Measurements from ENCODE around the gene TTLL1. TPM values are rescaled to one million over a fixed set of nuclear protein-coding genes. Genes with fewer than 3 reads are reported as not detected.

The TTLL1 gene
- total and polyA plus RNA-seq, 2 donors (not counting 3 experiments of a cell fraction or from before 2014, with no cell fraction given): 9.0 to 17.0 TPM

- Histone ChIP-seq H3K27ac (ENCODE audit: insufficient read depth, low read depth, low read length) (no peak overlapping the region), H3K4me1 (ENCODE audit: control insufficient read depth, extremely low read depth, insufficient read depth, low read length) (no peaks in the 10 kb centered on the region), H4K20me1 (replicated peaks; ENCODE audit: control insufficient read depth, extremely low read depth, insufficient read depth, low read length) (no peaks in the 10 kb centered on the region), H3K4me2 (ENCODE audit: insufficient read depth, low read length) (no peak overlapping the region), H3K9me3 (replicated peaks; ENCODE audit: control insufficient read depth, insufficient read depth, low read length) (no peaks in the 10 kb centered on the region), H2AFZ (ENCODE audit: low read depth, low read length) (no peak overlapping the region), H3K36me3 (ENCODE audit: control insufficient read depth in 2 of 2, extremely low read depth in 1 of 2, insufficient read depth in 2 of 2, low read length in 2 of 2) (no peaks in the 10 kb centered on the region), H3K27me3 (ENCODE audit: control insufficient read depth in 2 of 2, insufficient read depth in 2 of 2, low read length in 2 of 2) (no peaks in the 10 kb centered on the region), H3K4me3 (replicated peaks in 1 of 3; ENCODE audit: insufficient read depth in 1 of 3, low read depth in 1 of 3, low read length in 3 of 3) (no peak overlapping the region), H3K9me1 (replicated peaks; ENCODE audit: control insufficient read depth, extremely low read depth, insufficient read depth, low read length) (no peaks in the 10 kb centered on the region), H3K9ac (replicated peaks; ENCODE audit: extremely low read depth, insufficient read depth, low read length) (no peak overlapping the region), H3K79me2 (ENCODE audit: control insufficient read depth, insufficient read depth, low read length) (no peaks in the 10 kb centered on the region)
- DNase-seq (ENCODE audit: low read depth, low spot score) (no peak), FAIRE-seq (no peak)
- POLR2A ChIA-PET: no interaction called here
- CTCF ChIA-PET: interaction anchor here (0.9 to 2.3 kb wide), 5 partner anchors 9 to 183 kb away, joined by 3 to 10 read pairs (median 3); no protein-coding TSS in a partner anchor
- dilution Hi-C loops (cut with MboI; ENCODE audit: extremely low pct_ligation_motif_present, low sequenced_read_pairs): no loop called here
- intact Hi-C loops (cut with micrococcal nuclease): no loop called here
- TF ChIP-seq FOS (IDR thresholded peaks at IDR 0.05; ENCODE audit: borderline replicate concordance, insufficient read depth, low read length) (no peak), JUN (IDR thresholded peaks at IDR 0.05; ENCODE audit: borderline replicate concordance, insufficient read depth, insufficient read length, low read depth) (no peak), EZH2 (IDR thresholded peaks at IDR 0.05; ENCODE audit: borderline replicate concordance, low read depth, low read length, severe bottlenecking) (no peak), MAX (IDR thresholded peaks at IDR 0.05; ENCODE audit: insufficient read depth, insufficient read length) (no peak), GATA2 (IDR thresholded peaks at IDR 0.05; ENCODE audit: insufficient read depth, insufficient read length, low read depth, low read length) (no peak), POLR2AphosphoS5 (IDR thresholded peaks at IDR 0.05; ENCODE audit: insufficient read depth, low read depth, low read length) (no peak), MYC (IDR thresholded peaks at IDR 0.05; ENCODE audit: low read depth, low read length) (no peak), POLR2A (IDR thresholded peaks at IDR 0.05; ENCODE audit: low read depth, low read length) (no peak)
- TF ChIP-seq, protein P1, sequence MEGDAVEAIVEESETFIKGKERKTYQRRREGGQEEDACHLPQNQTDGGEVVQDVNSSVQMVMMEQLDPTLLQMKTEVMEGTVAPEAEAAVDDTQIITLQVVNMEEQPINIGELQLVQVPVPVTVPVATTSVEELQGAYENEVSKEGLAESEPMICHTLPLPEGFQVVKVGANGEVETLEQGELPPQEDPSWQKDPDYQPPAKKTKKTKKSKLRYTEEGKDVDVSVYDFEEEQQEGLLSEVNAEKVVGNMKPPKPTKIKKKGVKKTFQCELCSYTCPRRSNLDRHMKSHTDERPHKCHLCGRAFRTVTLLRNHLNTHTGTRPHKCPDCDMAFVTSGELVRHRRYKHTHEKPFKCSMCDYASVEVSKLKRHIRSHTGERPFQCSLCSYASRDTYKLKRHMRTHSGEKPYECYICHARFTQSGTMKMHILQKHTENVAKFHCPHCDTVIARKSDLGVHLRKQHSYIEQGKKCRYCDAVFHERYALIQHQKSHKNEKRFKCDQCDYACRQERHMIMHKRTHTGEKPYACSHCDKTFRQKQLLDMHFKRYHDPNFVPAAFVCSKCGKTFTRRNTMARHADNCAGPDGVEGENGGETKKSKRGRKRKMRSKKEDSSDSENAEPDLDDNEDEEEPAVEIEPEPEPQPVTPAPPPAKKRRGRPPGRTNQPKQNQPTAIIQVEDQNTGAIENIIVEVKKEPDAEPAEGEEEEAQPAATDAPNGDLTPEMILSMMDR (IDR thresholded peaks at IDR 0.05; ENCODE audit: extremely low read depth in 1 of 2, insufficient read depth in 1 of 2, low read depth in 1 of 2, low read length in 2 of 2): no peak
- no TSS peak for BruUV-seq (replicated peaks)
Measured at GRCh38 chr22:43050995-43051394, 38.2 kb downstream of the TTLL1 start.
